Transverse colon (tissue), 4 donors: ENCODE measurements around the gene OLA1. TPM values are rescaled to one million over a fixed set of nuclear protein-coding genes. Genes with fewer than 3 reads are reported as not detected.

Experiments used
- small RNA-seq, 4 donors: library from RNA; depleted of rRNA; stranded (forward); fragments of <200 nt; gene quantifications; one replicate each; pipeline ENCODE3, GENCODE V24; 2016
- total RNA-seq, 4 donors: library from RNA; depleted of rRNA; stranded (reverse); fragments of >200 nt; gene quantifications; one replicate each; pipeline ENCODE4 v1.1.0, GENCODE V29; 2016

Gene OLA1
- total RNA-seq, 4 donors from 2014 or later = 6.7 to 47.7 (median 37.1) TPM

Small RNA genes within 50 kb of the gene (small RNA-seq; reads per million reads assigned to genes)
- 0 reads per million in 4 donors for gene RF00019

Other genes starting within 250 kb of the OLA1 start
- gene SP9, start 86.4 kb upstream of the OLA1 start, total RNA-seq = not detected
- 10 to 100 TPM; 24.5 to 32.7 (median 30.2) TPM for gene SCRN3, start 147.2 kb upstream of the OLA1 start, total RNA-seq
- gene GPR155, start 238.5 kb upstream of the OLA1 start, total RNA-seq = 1 to 10 TPM; 1.2 to 7.3 (median 3.5) TPM